Mononuclear cell (primary cell): ENCODE measurements around the gene AZIN2. TPM values are rescaled to one million over a fixed set of nuclear protein-coding genes. Genes with fewer than 3 reads are reported as not detected.

Experiments used
- H3K27me3 ChIP-seq: 2 replicates; pipeline ENCODE4 v1.6.0; 2011; ENCODE audit warnings: low read length, control low read depth; ENCODE audit not compliant: insufficient read depth
- H3K4me1 ChIP-seq: 2 replicates; pipeline ENCODE4 v1.5.1; 2011; ENCODE audit warnings: mild to moderate bottlenecking, low read length, control low read depth; ENCODE audit not compliant: insufficient read depth
- H3K4me3 ChIP-seq: 2 replicates; pipeline ENCODE4 v1.5.1; 2011; ENCODE audit warnings: mild to moderate bottlenecking, low read length, moderate library complexity
- H3K9me3 ChIP-seq: 2 replicates; pipeline ENCODE4 v1.5.1; 2011; ENCODE audit warnings: low read depth, mild to moderate bottlenecking, control low read depth, low read length
- total RNA-seq: library from RNA; depleted of rRNA; stranded (reverse); fragments of >200 nt; gene quantifications from one replicate; pipeline ENCODE4 v1.2.3, GENCODE V29; 2012

The AZIN2 gene
- total RNA-seq, 1 donor: 1.6 TPM

- H3K27me3 ChIP-seq: peaks cover 12% of the 10 kb centered on the region
- H3K4me3 ChIP-seq: no peak overlapping the region
- peaks cover 16% of the 10 kb centered on the region for H3K4me1 ChIP-seq
- H3K9me3 ChIP-seq: no peaks in the 10 kb centered on the region
Measured at GRCh38 chr1:33078030-33078591, 2.8 kb upstream of the AZIN2 start.

GRCh38 chr1:33080373-33080772 is 580 bp upstream of the AZIN2 start:
- H3K4me1 ChIP-seq: peaks cover 16% of the 10 kb centered on the region
- H3K27me3 ChIP-seq: peaks cover 12% of the 10 kb centered on the region
- peak overlapping the region; percentile 49 for H3K4me3 ChIP-seq
- no peaks in the 10 kb centered on the region for H3K9me3 ChIP-seq

GRCh38 chr1:33081554-33082305 is 777 bp downstream of the AZIN2 start:
- peaks cover 16% of the 10 kb centered on the region for H3K4me1 ChIP-seq
- no peaks in the 10 kb centered on the region for H3K9me3 ChIP-seq
- peak overlapping the region; percentile 49 for H3K4me3 ChIP-seq
- peaks cover 12% of the 10 kb centered on the region for H3K27me3 ChIP-seq

GRCh38 chr1:33082575-33083108 is 1.7 kb downstream of the AZIN2 start:
- H3K9me3 ChIP-seq: no peaks in the 10 kb centered on the region
- peaks cover 18% of the 10 kb centered on the region for H3K4me1 ChIP-seq
- no peak overlapping the region for H3K4me3 ChIP-seq
- peaks cover 12% of the 10 kb centered on the region for H3K27me3 ChIP-seq

- H3K4me3 ChIP-seq: no peak overlapping the region
- peaks cover 12% of the 10 kb centered on the region for H3K27me3 ChIP-seq
- H3K4me1 ChIP-seq: peaks cover 31% of the 10 kb centered on the region
- no peaks in the 10 kb centered on the region for H3K9me3 ChIP-seq
Measured at GRCh38 chr1:33085332-33085731, 4.4 kb downstream of the AZIN2 start.

- Histone ChIP-seq H3K4me3 (no peak overlapping the region), H3K4me1 (peaks cover 23% of the 10 kb centered on the region), H3K9me3 (no peaks in the 10 kb centered on the region), H3K27me3 (peaks cover 11% of the 10 kb centered on the region)
Measured at GRCh38 chr1:33086384-33086850, 5.5 kb downstream of the AZIN2 start.

GRCh38 chr1:33087677-33088076 is 6.7 kb downstream of the AZIN2 start:
- H3K9me3 ChIP-seq: no peaks in the 10 kb centered on the region
- peaks cover under 1% of the 10 kb centered on the region for H3K27me3 ChIP-seq
- H3K4me3 ChIP-seq: no peak overlapping the region
- H3K4me1 ChIP-seq: peaks cover 17% of the 10 kb centered on the region

- Histone ChIP-seq H3K27me3 (no peaks in the 10 kb centered on the region), H3K4me1 (peaks cover 17% of the 10 kb centered on the region), H3K9me3 (no peaks in the 10 kb centered on the region), H3K4me3 (no peak overlapping the region)
Measured at GRCh38 chr1:33088119-33088906, 7.4 kb downstream of the AZIN2 start.

- no peaks in the 10 kb centered on the region for H3K27me3 ChIP-seq
- H3K9me3 ChIP-seq: no peaks in the 10 kb centered on the region
Measured at GRCh38 chr1:33089457-33089856, 8.5 kb downstream of the AZIN2 start.

GRCh38 chr1:33092438-33092837 is 11.5 kb downstream of the AZIN2 start:
- H3K4me3 ChIP-seq: no peak overlapping the region
- H3K9me3 ChIP-seq: no peaks in the 10 kb centered on the region

More at GRCh38 chr1:33089457-33089856, 8.5 kb downstream of the AZIN2 start:
- peaks cover 17% of the 10 kb centered on the region for H3K4me1 ChIP-seq
- no peak overlapping the region for H3K4me3 ChIP-seq

GRCh38 chr1:33093004-33093403 is 12.1 kb downstream of the AZIN2 start:
- Histone ChIP-seq H3K9me3 (no peaks in the 10 kb centered on the region), H3K27me3 (no peaks in the 10 kb centered on the region), H3K4me3 (no peak overlapping the region), H3K4me1 (peaks cover 25% of the 10 kb centered on the region)

More at GRCh38 chr1:33092438-33092837, 11.5 kb downstream of the AZIN2 start:
- Histone ChIP-seq H3K4me1 (peaks cover 25% of the 10 kb centered on the region), H3K27me3 (no peaks in the 10 kb centered on the region)

- H3K9me3 ChIP-seq: no peaks in the 10 kb centered on the region
- peaks cover 25% of the 10 kb centered on the region for H3K4me1 ChIP-seq
Measured at GRCh38 chr1:33094486-33094885, 13.5 kb downstream of the AZIN2 start.

GRCh38 chr1:33094971-33095604 is 14.1 kb downstream of the AZIN2 start:
- no peaks in the 10 kb centered on the region for H3K9me3 ChIP-seq
- no peaks in the 10 kb centered on the region for H3K27me3 ChIP-seq
- H3K4me3 ChIP-seq: no peak overlapping the region
- peaks cover 31% of the 10 kb centered on the region for H3K4me1 ChIP-seq

More at GRCh38 chr1:33094486-33094885, 13.5 kb downstream of the AZIN2 start:
- H3K27me3 ChIP-seq: no peaks in the 10 kb centered on the region
- no peak overlapping the region for H3K4me3 ChIP-seq

GRCh38 chr1:33096363-33097005 is 15.5 kb downstream of the AZIN2 start:
- Histone ChIP-seq H3K27me3 (no peaks in the 10 kb centered on the region), H3K9me3 (no peaks in the 10 kb centered on the region), H3K4me1 (peaks cover 41% of the 10 kb centered on the region), H3K4me3 (no peak overlapping the region)
